ENCODE measurements around the gene LMBR1.

GRCh38 chr7:156662277-156662676 is 230.7 kb downstream of the LMBR1 start:
- TF ChIP-seq POLR2A (IDR thresholded peaks at IDR 0.05) (no peak), CTCF (IDR thresholded peaks at IDR 0.05) (no peak)

All from testis (tissue), 2 donors.